Activated T-cell treated with anti-CD3 and anti-CD28 coated beads for 48 hours (primary cell): ENCODE measurements around the gene PBX4.
A peak's percentile ranks its signal among the peaks of the same experiment; 100 is the strongest.
"Not testable (repeated sequence)": the region's sequence is repeated elsewhere in the genome, so short reads cannot be mapped to it uniquely, and the experiment has no call there.

Experiments used
- DNase-seq: peaks from one replicate; pipeline ENCODE4 v3.0.0-alpha.2; 2020; ENCODE audit warnings: low read depth

PBX4 gene

DNA sequence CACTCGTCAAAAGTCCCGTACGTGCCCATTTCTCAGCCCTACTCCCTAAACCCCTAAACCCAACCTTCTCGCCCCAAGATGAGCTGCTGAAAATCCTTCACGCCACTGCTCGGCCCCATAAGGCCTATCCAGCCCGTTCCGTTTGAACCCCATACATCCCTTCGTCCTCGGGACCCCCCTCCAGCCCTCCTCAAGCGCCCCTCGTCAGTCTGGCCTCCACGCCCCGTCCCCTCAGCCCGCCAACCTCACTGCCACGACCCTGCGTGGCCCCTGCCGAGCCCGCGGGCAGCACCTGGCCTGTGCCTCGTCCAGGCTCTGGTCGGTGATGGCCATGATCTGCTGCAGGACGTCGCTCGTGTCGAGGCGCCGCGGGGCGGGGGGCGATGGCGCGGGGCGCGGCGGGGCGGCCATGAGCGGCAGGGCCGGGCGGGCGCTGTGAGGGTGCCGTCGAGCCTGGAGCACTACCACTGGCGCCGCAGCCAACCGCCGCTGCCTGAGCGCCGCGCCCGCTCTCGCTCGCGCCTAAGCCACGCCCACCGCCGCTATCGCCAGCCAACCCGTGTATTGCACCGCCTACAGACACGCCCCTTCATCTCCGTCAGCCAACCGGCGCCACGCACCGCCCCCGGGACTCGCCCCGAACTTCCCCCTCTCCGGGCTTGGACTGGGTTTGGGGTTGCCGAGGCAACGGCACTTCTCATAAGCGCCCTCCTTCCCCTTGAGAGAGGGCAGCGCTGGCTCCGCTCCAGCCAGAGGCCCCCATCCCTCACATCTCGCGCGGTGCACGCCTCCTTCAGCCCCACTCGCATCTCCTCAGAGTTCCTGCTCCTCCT, at the start of gene PBX4:
PBX4 (minus strand) TSS at position 469 of the 833 bp plus-strand sequence; CDS start at position 411, 58 bp downstream.
- DNase-seq, result peak; percentile 99

DNA sequence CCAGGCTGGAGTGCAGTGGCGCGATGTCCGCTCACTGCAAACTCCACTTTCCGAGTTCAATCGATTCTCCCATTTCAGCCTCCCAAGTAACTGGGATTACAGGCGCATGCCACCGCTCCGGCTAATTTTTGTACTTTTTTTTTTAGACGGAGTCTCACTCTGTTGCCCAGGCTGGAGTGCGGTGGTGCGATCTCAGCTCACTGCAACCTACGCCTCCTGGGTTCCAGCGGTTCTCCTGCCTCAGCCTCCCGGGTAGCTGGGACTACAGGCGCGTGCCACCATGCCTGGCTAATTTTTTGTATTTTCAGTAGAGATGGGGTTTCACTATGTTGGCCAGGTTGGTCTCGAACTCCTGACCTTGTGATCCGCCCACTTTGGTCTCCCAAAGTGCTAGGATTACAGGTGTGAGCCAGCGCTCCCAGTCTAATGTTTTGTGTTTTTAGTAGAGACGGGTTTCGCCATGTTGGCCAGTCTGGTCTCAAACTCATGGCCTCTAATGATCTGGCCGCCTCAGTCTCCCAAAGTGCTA, 47.0 kb upstream of the PBX4 start:
- not testable (repeated sequence) for DNase-seq

DNA sequence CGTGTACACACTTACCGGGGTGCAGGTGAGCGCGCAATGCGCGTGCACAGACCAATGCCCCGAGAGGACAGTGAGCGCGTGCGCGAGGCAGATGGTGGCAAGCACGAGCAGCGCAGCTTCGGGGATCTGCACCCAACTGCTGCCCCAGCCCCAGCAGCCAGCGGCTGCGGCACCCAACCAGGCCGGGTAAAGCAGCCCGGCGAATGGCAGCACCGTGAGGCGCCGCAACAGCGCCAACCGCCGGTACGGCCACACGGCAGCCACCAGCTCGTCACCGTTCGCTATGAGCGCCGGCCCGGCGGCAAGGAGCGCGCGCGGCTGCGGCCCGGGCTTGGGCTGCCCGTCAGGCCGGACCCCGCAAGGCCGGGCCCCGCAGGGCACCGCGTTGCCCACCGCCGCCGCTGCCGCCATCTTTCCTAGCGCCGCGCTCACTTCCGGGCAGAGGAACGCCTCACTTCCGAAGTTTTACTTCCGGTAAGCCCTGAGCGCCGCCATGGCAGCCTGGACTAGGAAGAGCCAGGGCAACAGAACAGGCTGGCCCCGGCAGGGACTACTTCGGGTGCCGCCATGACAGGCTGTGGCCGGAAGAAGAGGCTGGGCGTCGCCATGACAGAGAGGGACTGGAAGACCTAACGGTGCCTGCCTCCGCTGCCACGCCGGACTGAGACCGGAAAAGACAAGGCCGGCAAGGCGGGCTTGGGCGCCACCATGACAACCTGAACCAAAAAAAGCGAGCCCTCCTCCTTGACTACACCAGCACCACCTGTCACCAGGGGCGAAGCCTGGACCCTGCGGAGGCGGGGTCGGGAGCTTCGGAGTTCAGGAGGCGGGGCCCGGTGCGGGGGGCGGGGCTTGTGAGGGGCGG, 45.0 kb upstream of the PBX4 start, which contains the start of gene ATP13A1:
ATP13A1 (minus strand) TSS at position 421 of the 865 bp plus-strand sequence; CDS start at position 411, 10 bp downstream.
- peak; percentile 89 for DNase-seq

DNA sequence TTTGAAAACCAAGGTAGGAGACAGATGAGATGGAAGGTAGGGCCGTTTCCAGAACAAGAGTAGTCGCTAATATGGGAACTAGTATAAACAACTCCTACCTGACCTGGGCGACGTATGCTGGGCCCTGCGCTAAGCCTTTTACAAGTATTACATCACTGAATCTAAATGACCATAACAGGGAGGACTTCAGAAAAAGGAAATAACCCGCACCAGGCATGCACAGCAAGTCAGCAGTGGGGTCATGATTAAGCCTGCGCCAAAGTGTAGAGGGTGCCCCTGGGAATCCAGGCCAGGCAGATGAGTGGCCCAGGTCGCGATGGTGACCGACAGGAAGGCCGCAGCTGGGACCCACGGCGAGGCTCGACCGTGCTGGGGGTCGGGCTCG, 44.4 kb upstream of the PBX4 start:
- DNase-seq, result no peak

- no peak for DNase-seq
Measured at GRCh38 chr19:19662344-19662743, 43.9 kb upstream of the PBX4 start.

DNA sequence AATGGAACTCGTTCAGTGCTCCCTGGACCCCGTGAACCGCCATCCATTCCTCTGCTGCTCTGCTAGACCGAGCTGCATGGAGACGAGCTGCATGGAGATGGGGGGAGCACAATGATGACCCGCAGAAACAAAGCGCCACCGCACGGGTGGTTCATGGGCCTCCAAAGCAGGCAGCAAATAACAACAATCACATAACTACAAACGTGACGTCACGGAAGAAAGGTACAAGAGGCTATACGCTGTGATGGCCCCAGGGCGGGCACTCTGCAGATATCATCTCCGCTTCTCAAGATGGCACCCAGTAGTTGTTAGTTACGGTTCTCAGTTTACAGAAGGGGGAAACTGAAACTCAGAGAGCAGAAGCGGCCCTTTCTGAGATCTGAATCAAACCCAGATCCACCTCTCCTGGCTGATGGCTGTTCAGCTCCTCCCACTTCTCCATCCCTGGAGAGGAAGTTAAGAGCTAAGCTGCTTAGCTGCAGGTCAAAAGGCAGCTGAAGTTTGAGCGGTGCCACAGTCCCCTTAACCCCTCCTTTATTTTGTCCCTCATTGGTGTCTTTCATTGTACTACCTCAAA, 43.3 kb upstream of the PBX4 start:
- peak; percentile 27 for DNase-seq

GRCh38 chr19:19661141-19661674, 42.7 kb upstream of the PBX4 start:
- DNase-seq, result no peak

- no peak for DNase-seq
Measured at GRCh38 chr19:19659646-19660245, 41.3 kb upstream of the PBX4 start.

GRCh38 chr19:19657397-19657783, 38.9 kb upstream of the PBX4 start:
- DNase-seq, result no peak

DNA sequence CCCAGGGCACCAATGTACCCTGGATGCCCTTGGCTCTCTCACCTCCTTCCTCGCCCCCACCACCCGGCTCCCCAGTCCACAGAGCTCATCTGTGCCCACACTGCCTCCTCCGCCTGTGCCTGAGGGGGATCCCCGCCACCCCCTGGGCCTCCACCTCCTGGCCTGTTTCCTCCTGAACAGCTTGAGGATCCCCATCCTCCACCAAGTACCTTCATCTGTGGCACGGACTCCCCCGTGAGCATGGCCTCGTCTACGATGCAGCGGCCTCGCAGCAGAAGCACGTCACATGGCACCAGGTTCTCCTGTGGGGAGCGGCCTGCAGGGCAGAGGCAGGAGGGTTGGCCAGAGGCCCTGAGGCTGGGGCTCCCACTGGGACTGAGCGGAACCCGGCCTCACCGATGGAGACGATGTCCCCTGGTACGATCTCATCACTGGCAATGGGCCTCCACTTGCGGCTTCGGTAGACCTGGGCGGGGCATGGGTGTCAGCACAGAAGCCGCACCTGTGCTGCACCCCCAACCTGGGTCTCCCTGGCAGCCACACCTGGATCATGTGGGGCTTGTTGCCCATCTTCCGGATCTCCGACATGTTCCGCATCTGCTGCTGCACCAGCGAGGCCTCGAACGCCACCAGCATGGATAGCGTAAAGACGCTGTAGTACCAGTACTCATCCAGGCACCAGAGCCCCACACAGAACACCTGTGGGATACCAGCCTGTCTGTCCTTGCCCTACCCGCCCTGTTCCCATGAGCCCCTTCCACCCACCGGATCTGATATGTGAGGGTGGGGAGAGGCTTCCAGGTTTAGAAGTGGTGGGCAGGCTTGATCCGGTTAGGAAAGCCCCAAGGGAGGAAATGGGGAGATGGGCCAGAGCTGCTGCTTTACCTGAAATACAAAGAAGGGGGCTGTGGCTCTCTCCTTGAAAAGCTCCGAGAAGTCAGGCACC, 38.2 kb upstream of the PBX4 start:
- no peak for DNase-seq

GRCh38 chr19:19655641-19656343, 37.3 kb upstream of the PBX4 start:
- no peak for DNase-seq

GRCh38 chr19:19655051-19655594, 36.6 kb upstream of the PBX4 start:
- no peak for DNase-seq

DNA sequence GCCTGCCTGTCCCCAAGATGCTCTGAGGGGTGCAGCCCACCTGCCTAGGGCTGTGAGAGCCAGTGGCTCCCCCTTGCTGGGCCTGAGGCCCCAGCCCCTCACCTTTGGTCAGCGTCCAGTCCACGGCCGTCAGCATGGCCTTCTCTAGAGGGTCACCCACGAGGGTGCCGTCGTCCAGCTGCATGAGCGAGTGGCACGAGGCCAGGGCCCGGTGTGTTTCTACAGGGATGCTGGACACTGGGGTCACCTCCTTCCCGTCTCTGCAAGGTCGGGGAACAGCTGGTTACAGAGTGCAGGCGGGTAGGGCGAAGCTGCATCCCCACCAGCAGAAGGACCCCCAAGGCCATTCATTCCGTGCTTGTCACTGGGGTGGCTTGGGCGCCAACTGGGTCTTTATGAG, 36.0 kb upstream of the PBX4 start:
- DNase-seq, result no peak

DNA sequence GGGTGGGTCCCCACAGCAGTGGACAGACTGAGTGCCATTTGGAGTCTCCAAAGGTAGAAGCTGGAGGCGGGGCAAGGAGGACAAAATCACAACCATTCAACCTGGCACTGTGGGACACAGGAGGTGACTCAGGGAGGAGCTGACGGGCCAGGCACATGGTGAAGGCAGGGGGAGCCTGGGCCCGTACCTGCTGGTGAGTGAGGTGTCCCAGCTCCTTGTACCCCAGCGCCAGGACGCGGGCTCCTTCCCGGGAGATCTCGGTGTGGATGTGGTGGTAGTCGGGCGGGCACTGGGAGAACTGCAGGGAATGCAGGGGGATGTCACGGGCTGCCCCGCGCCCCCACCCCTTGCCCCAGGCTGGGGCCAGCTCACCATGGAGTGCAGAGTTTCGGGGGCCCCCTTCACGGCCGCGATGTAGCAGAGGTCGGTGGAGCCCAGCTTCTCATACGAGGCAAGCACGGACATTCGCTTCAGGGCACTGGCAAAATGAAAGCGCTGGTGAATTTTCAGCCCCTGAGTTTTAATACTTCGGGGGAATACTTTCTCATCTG, 35.2 kb upstream of the PBX4 start:
- DNase-seq, result no peak

- DNase-seq, result no peak
Measured at GRCh38 chr19:19652482-19653295, 34.2 kb upstream of the PBX4 start.

GRCh38 chr19:19651076-19651475, 32.6 kb upstream of the PBX4 start:
- no peak for DNase-seq

GRCh38 chr19:19650331-19650730, 31.8 kb upstream of the PBX4 start:
- DNase-seq, result no peak

- DNase-seq, result no peak
Measured at GRCh38 chr19:19649580-19649995, 31.1 kb upstream of the PBX4 start.
